Breast epithelium (tissue), 3 donors: ENCODE results near the gene ZNF700.
A peak's percentile ranks its signal among the peaks of the same experiment; 100 is the strongest.

ENCODE experiments used
- CTCF ChIP-seq, 3 donors: fragments of 450-650 bp; IDR thresholded peaks; one replicate each; pipeline ENCODE4 v1.5.1; 2016 to 2017; ENCODE audit warnings: antibody characterized with exemption in 3 of 3, mild to moderate bottlenecking in 3 of 3, moderate library complexity in 3 of 3
- POLR2A ChIP-seq: fragments of 450-650 bp; IDR thresholded peaks from one replicate; pipeline ENCODE4 v1.6.1; 2016; ENCODE audit warnings: antibody characterized with exemption, mild to moderate bottlenecking, moderate library complexity
- POLR2AphosphoS5 ChIP-seq, 3 donors: sonication (generic); formaldehyde crosslinking; IDR thresholded peaks; one replicate each; pipeline ENCODE4 v1.6.1; 2017; ENCODE audit warnings: antibody characterized with exemption in 3 of 3

GRCh38 chr19:11963566-11964355 lies 38.9 kb downstream of the ZNF700 start:
- TF ChIP-seq CTCF (IDR thresholded peaks at IDR 0.05) (peak; percentile 68 to 72 (median 69)), POLR2A (no peak), POLR2AphosphoS5 (IDR thresholded peaks at IDR 0.05) (no peak)
